ENCODE data around the gene TBX2. TPM values are rescaled to one million over a fixed set of nuclear protein-coding genes. Genes with fewer than 3 reads are reported as not detected.

Gene TBX2
- total and polyA plus RNA-seq, 2 of the 13 experiments (the other 11 are each of a cell fraction or from before 2014, with no cell fraction given): 2.8 to 15.3 TPM

- TF ChIP-seq ZNF30 (CRISPR knock-in tag; IDR thresholded peaks at IDR 0.05): no peak
- no peak for TF ChIP-seq POGZ (CRISPR knock-in tag; IDR thresholded peaks at IDR 0.05)
- no peak for TF ChIP-seq CERS6 (CRISPR knock-in tag; IDR thresholded peaks at IDR 0.05)
- TF ChIP-seq ADNP (CRISPR knock-in tag; IDR thresholded peaks at IDR 0.05): no peak
- TF ChIP-seq HDAC6 (IDR thresholded peaks at IDR 0.05; ENCODE audit: low read depth, low read length): no peak
- TF ChIP-seq ZNF7 (CRISPR knock-in tag; IDR thresholded peaks at IDR 0.05): no peak
- no peak for TF ChIP-seq MED1 (CRISPR knock-in tag; IDR thresholded peaks at IDR 0.05)
- TF ChIP-seq ELK4 (CRISPR knock-in tag; IDR thresholded peaks at IDR 0.05; ENCODE audit: borderline replicate concordance): no peak
- 0 out of 2 replicates have a peak, but pooled peaks have one; percentile 23 for TF ChIP-seq ZNF572 (CRISPR knock-in tag; IDR thresholded peaks at IDR 0.05)
- TF ChIP-seq ZNF331 (CRISPR knock-in tag; IDR thresholded peaks at IDR 0.05): no peak
- TF ChIP-seq ZNF740 (CRISPR knock-in tag; IDR thresholded peaks at IDR 0.05): no peak
- TF ChIP-seq KAT2B (IDR thresholded peaks at IDR 0.05; ENCODE audit: borderline replicate concordance, low read depth, low read length): no peak
- no peak for TF ChIP-seq NFYC (CRISPR knock-in tag; IDR thresholded peaks at IDR 0.05)
- TF ChIP-seq ZNF292 (CRISPR knock-in tag; IDR thresholded peaks at IDR 0.05; ENCODE audit: borderline replicate concordance, low read depth): no peak
- no peak for TF ChIP-seq ZBTB39 (CRISPR knock-in tag; IDR thresholded peaks at IDR 0.05)
- no peak for TF ChIP-seq MYC (CRISPR knock-in tag; IDR thresholded peaks at IDR 0.05; ENCODE audit: borderline replicate concordance)
- TF ChIP-seq ZBTB4 (CRISPR knock-in tag; IDR thresholded peaks at IDR 0.05; ENCODE audit: borderline replicate concordance): no peak
- TF ChIP-seq ZNF841 (CRISPR knock-in tag; IDR thresholded peaks at IDR 0.05; ENCODE audit: borderline replicate concordance): no peak
- TF ChIP-seq ARID3A (IDR thresholded peaks at IDR 0.05; ENCODE audit: low read depth, low read length): no peak
Observed at GRCh38 chr17:61406971-61407911, 7.6 kb downstream of the TBX2 start (continued).
